GM18502 (cell line): ENCODE results near the gene TSPAN17.

Source experiments
- ATAC-seq: cut with Tn5 transposase; IDR thresholded peaks from one replicate; pipeline ENCODE4 v1.9.1; 2021; ENCODE audit warnings: mild to moderate bottlenecking; ENCODE audit not compliant: unreplicated experiment, poor library complexity

The TSPAN17 gene

DNA sequence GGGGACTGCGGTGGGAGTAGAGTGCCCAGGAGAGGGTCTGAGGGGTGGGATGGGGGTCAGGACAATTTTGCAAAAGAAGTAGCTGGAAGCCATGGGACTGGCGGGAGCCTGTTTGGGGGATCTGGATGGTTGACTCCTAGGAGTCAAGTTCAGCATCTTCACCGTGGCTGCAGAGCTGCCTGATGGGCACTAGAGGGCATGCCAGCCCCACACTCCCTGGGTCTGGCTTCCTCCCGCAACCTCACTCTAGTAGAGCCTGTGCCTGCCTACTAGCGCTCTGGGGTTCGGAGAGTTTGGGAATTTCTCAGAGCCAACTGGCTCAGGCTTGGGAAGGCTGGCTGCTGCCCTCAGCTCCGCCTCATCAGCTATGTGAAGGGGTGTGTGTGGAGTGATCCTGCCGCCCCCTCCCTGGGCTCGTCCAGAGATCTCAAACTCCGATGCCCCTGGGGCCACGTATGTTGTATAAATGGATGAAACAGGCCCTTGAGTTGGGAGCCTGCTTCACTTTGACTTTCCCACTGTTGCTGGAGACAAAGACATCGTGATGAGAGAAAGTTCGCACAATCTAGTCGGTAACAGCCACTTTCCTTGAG, 10.8 kb downstream of the TSPAN17 start:
- peak; percentile 52 for ATAC-seq

DNA sequence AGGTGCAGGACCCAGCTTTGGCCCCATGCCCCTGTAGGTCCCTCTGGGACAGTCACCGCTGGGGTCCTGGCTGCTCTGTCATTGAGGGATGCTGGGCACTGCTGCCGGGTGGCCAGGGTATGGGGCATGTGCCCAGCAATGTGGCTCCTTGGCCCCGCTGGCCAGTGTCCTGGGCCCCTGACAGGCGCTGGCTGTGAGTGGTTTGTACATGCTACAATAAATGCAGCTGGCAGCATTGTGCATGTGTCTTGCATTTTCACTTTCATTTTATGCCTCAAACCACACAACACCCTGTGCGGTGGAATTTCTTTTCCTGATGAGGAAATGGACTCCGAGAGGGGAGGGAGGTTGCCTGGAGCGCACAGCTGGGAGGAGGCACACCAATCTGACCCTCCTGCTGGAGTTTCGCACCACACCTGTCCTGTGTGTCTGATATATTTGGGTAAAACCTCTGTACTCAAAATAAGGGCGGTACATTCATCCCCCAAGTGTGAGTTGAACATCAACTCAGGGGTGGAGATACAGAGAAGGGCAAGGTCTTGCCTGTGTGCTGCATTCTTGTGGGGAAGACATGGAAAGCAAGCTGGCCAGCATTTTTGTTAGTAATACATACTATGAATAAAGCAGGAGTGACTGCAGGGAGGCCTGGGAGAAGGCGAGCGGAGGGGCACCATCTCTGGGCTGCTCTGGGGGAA, 11.7 kb downstream of the TSPAN17 start:
- ATAC-seq = no peak

GRCh38 chr5:176659512-176659839, 12.2 kb downstream of the TSPAN17 start:
- no peak for ATAC-seq

DNA sequence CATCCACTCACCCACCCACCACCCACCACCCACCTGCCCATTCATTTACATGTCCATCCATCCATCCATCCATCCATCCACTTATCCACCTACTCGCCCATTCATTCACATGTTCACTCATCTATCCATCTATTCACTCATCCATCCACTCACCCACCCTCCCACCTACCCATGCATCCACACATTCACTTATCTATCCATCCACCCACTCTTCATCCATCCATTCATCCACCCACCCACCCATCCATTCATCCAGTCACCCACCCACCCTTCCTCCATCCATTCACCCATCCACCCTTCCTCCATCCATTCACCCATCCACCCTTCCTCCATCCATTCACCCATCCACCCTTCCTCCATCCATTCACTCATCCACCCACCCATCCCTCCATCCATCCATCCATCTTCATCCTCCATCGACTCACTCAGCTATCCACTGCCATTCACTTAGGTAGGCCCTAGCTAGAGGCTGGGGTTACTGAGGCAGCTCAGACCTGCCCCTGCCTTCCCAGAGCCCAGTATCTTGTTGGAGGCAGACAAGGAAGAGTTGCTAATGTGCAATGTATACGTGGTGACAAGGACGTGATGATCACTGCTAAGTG, 12.7 kb downstream of the TSPAN17 start:
- no peak for ATAC-seq

DNA sequence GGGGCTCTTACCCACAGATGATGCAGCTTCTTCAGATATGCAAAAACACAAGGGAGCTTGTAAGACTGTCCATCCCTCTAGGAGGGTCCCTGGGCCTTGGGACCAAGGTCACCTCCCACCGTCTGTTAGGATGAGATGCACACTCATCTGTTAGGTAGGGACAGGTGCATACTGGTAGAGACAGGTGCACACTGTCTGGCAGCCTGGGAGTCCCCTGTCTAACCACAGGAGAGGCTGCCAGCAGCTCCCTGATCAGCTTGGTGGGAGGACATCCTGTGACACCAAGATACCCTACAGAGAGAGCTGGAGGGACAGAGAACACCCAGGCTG, 13.2 kb downstream of the TSPAN17 start:
- peak; percentile 23 for ATAC-seq

DNA sequence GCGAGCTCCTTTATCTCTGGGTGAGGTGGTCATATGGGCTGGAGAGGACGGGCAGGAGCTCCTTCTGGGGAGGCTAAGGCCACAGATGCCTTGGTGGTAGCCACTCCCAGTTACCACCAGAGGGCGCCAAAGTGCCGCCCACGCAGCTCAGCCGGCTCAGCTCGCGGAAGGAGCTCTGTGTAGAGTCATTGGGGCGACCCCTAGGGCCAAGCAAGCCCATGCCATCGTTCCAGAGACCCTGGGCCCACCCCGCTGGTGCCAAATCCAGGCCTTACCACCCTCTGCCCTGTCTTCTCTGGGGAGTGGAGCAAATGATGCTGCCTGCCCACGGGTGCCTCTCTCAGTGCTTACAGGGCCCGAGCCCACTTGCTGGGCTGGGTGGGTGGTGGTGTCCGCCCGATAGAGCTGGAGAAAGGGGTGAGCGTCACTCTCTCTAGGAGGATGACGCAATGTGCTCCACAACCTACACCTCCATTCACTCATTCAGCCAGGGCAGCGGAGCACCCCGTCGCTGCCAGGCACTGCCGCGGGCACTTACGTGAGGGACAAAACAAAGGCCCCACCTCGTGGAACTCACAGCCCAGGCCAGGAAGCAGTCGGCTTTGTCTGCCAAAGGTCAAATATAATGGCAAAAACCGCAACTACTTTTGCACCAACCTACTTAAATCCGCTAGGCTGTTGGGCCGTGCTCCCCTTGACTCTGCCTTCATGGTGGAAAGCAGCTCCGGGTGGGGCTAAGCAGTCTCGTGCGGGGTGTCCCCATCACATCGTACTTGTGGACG, 13.8 kb downstream of the TSPAN17 start:
- ATAC-seq = peak; percentile 73

DNA sequence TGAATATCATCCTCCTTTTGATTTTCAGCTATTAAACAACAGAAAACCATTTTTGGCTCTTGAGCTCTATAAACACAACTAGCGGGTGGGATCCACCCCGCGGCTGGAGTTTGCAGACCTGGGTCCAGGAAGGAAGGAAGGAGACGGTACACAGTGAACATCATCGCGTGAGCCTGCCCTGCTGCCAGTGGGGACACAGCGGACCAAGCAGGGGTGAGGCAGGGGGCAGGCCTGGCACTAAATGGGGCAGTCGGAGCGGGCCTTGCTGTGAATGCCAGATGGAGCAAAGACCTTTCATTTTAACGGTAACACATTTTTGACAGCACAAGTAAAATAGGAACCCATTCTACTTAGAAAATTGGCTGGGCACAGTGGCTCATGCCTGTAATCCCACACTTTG, 14.4 kb downstream of the TSPAN17 start:
- no peak for ATAC-seq

DNA sequence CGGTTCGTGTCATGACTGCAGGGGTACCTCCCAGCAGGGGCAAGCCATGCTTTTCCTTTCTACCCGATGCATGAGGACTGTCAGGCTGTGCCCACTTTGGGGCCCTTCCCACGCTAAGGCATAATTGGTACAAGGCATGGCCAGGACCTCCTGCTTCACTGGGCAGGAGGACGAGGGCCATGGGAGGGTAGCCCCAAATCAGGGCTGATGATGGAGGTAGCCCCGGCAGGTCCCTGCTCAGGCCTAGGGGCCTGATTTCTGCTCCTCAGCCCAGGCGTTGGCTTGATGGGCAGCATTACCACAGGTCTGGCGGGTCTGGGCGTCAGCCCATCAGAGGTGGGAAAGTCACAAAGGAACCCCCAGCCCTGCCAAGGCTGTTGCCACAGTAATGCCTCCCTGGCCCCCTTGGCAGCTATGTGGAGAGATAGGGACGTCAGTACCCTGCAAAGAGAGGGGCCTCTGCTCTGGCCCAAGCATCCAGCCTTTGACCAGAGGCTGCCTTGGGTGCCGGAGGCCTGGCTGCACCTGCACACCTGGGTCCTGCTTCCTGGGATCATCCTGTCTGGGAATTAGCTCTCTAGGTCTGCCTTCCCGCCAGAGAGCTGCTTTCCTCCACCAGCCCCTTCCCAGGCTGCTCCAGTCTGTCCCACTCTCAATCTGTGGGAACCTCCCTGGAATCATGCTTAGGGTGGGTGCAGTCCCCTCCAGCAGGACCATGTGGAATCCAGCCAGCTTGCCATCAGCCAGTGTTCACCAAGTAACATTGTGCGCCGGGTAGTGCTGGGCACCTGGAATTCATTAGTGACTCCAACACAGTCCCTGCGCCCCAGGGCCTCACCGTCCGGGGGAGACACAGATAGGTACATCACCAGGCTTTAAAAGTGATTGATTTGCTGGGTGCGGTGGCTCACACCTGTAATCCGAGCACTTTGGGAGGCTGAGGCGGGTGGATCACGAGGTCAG, 15.4 kb downstream of the TSPAN17 start:
- ATAC-seq = no peak

GRCh38 chr5:176663566-176663965, 16.3 kb downstream of the TSPAN17 start:
- ATAC-seq = no peak

DNA sequence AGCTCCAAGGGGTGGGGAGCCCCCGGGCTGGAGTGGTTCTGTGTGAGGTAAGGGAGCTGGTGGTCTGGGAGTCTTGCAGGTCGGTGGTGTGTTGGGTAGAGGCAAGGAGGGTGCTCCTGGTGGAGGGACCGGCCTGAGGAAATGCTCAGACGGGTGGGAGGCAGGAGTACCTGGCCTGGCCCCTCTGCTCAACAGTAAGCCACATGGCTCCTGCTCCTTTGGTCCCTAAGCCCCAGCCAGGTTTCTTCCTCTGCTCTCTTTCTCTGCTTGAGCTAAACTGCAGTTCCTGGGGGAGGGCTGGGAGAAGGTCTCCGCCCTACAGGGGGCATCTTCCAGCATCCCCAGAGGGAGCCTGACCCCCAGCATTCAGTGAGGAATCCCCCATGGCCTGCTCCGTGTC, 17.2 kb downstream of the TSPAN17 start:
- ATAC-seq = no peak

DNA sequence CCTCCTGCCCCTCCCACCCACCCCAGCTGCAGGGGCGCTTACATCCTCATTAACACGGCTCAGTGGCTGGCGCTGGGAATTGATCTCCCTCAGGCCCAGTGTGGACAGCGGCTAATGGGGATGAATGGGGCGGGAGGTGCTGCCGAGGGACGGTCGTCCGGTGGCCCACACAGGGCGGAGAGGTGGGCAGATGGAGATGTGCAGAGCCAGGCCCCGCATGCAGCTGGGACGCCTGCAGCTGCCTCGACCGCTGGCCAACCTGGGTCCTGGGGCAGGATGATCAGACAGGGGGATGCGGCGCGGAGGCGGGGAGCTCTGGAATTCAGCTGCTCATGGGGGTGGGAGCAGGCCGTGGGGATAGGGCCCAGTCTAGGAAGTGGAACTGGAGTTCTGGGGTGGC, 17.6 kb downstream of the TSPAN17 start:
- ATAC-seq = no peak

DNA sequence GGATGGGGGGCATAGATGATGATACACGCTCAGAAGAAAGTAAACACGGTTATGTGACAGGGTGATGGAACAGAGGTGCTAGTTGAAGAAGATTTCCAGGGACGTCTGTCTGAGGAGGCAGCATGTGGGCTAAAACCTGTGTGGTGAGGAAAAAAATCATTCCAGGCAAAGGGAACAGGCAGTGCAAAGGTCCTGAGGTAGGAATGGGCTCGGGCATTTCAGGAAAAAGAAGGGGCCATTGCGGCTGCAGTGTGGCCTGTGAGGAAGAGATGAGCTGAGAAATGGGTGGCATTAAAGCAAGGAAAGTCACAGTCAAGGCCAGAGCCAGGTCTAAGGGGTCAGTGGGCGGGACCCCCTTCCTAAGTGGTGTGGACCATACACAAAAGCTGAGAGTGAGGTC, 18.2 kb downstream of the TSPAN17 start:
- ATAC-seq = no peak

DNA sequence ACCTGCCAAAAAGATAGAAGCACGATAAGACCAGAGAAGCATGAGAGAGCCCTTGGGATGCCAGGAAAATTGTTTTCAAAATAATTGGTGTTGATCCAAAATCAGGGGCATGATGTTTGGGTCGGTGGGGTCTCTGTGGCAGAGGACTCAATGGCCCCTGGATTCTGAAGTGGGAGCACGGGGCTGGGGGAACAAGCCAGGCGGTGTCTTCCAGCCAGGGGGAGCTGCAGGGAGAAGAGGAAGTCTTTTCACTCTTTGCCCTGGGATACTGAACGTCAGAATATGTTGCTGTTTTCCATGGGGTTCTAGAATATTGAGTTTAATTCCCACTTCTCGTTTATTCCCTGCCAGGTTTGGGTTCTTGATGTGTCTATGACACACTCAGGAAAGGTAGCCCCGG, 20.4 kb downstream of the TSPAN17 start:
- ATAC-seq = no peak

GRCh38 chr5:176670449-176670848, 23.2 kb downstream of the TSPAN17 start:
- no peak for ATAC-seq

GRCh38 chr5:176671399-176671798, 24.1 kb downstream of the TSPAN17 start:
- ATAC-seq = no peak

DNA sequence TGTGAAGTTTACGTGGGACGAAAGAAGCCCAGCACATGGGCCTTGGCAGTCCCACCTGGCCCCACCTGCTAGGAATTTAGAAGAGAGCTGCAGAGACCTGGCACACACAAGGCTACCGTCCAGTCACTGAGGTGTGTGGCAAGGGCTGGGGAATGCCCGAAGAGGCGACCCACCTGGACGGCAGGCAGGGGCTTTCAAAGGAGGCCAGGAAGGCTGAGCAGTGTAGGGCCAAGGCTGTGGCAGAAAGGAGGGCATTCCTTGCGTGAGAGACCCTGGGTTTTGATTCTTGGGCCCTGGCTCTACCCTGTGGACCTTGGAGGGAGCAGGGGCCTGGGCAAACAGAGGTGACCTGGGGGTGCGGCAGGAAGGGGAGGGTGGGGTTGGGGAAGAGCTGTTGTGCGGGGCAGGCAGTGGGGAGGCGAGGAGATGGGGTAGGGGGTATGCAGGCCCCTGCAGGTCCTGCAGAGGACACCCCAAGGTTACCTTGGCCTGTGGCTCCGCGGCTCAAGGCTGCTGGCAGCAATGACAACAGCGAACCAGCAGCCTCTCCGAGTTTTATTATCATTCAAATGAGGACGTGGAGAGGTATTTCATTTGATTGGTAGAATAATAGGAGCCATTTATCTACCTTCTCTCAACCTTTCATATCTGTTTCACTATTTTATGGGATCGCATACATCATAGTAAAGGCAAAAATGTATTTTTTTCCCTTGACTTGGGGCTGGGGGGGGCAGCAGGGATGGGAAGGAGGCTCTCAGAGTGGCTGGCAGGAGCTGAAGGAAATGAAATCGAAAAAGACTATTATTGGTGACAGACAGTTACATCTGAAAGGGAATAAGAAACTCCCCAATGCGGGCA, 24.8 kb downstream of the TSPAN17 start:
- ATAC-seq = no peak

DNA sequence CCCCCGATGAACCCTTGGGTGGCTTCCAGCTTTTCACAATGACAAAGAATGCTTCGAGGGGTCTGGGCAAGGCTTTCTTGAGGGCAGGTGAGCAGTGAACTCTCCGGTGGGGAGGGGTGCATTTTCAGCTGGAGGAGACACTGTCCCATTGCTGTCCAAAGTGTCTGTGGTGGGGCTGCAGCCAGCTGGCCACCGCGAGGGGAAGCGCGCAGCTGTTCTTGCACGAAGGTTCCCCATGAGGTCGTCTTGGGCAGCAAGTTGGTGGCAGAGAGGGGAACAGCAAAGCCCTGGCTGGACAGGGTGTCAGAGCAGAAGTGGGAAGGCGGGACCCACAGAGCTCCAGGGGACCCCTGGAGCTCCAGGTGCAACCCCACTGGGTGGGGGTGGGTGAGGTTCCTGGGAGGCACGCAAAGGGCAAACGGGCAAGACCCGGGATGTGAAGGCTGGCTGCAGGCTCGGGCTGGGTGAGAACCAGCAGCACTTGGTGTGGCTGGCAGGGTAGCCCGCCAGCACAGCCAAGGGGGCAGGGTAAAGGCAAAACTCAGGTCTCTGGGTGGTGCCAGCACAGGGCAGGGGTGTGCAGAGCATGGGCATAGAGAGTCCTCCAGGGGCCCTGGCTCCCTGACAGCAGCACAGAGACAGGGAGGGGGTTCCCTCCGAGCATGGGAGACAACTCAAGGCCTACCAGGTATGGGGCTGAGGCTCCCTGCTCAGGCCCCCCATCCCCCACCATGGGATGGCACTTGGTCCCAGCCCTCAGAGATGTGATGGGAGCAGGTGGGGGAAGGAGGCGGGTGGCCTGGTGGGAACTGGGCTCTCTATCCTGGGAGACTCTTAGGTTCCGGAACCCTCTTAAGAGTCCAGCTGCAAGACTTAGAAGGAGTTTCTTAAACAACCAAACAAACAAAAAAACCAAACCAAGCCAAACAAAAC, 26.6 kb downstream of the TSPAN17 start:
- ATAC-seq = no peak

DNA sequence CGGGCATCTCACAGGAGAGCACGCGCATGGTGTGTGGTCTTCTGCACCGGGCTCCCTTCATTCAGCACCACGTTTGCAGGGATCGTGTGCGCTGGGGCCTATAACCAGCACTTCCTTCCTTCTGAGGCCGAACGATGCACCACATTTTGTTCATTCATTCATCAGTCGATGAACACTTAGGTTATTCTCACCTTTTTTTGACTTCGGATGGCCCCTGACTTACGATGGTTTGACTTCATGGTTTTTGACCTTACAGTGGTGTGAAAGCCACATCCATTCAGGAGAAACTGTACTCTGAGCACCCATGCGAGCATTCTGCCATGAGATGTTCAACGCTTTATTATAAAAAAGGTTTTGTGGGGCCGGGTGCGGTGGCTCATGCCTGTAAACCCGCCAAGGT, 27.5 kb downstream of the TSPAN17 start:
- ATAC-seq = no peak
